Left lung (tissue), 10 donors: ENCODE data around the gene ANO2. TPM values are rescaled to one million over a fixed set of nuclear protein-coding genes. Genes with fewer than 3 reads are reported as not detected.
A peak's percentile ranks its signal among the peaks of the same experiment; 100 is the strongest.

ENCODE experiments used
- ATAC-seq: fragments of 200-7000 bp; cut with Tn5 transposase; one replicate; pipeline ENCODE4 v1.9.1; 2020; ENCODE audit warnings: moderate library complexity
- DNase-seq, 4 donors: peaks; one replicate each; pipeline ENCODE4 v3.0.0-alpha.2; 2013 to 2020
- H3K27ac ChIP-seq, 2 donors: fragments of 200-600 bp; sonication (generic) in 1 of 2; one replicate each; pipeline versions ENCODE4 v1.5.0 to v1.8.0; 2020 to 2021
- H3K27me3 ChIP-seq, 2 donors: fragments of 200-600 bp; sonication (generic) in 1 of 2; one replicate each; pipeline versions ENCODE4 v1.5.0 to v1.8.0; 2020 to 2021
- H3K36me3 ChIP-seq, 2 donors: fragments of 200-600 bp; sonication (generic) in 1 of 2; one replicate each; pipeline versions ENCODE4 v1.5.0 to v1.8.0; 2020 to 2021
- H3K4me1 ChIP-seq, 2 donors: fragments of 200-600 bp; one replicate each; pipeline ENCODE4 v1.8.0; 2021
- H3K4me3 ChIP-seq, 2 donors: fragments of 200-600 bp; sonication (generic) in 1 of 2; one replicate each; pipeline versions ENCODE4 v1.5.0 to v1.8.0; 2020 to 2021; ENCODE audit warnings: mild to moderate bottlenecking in 1 of 2
- H3K9me3 ChIP-seq, 2 donors: fragments of 200-600 bp; sonication (generic) in 1 of 2; one replicate each; pipeline versions ENCODE4 v1.5.0 to v1.8.0; 2020 to 2021
- intact Hi-C, 2 donors: fragments of 100-400 bp; cut with DNase I; formaldehyde crosslinking; loops; one replicate each; pipeline versions ENCODE4 v1.11.2 to v1.14.2; 2022
- polyA plus RNA-seq, 6 donors: library from polyadenylated mRNA; unstranded; fragments of 120-200 nt; gene quantifications; one replicate each; pipeline ENCODE4 v1.2.1, GENCODE V29; 2013; ENCODE audit not compliant: insufficient read length in 6 of 6
- total RNA-seq, 2 donors: library from RNA; stranded (reverse); fragmentation: NEBNext Ultra II Directional; extraction: Animal tissue kit (Norgen Biotek cat#: 25700); gene quantifications; one replicate each; pipeline ENCODE4 v1.2.1, GENCODE V29; 2021
- TF ChIP-seq, protein P1 (sequence below), 2 donors: fragments of 200-600 bp; sonication (generic) in 1 of 2; IDR thresholded peaks; one replicate each; pipeline versions ENCODE4 v1.5.0 to v1.8.0; 2021; ENCODE audit warnings: antibody characterized with exemption in 2 of 2
- donor health status: DM: no; HTN: yes; CAD: no.
- donor health status: DM: no; HTN: no; CAD: no.

The ANO2 gene
- total and polyA plus RNA-seq, 8 donors: 3.4 to 10.5 (median 6.1) TPM

GRCh38 chr12:5628501-5628900 lies 316.6 kb downstream of the ANO2 start:
- DNase-seq (no peak), ATAC-seq (no peak)
- H3K36me3 ChIP-seq: no peaks in the 10 kb centered on the region
- H3K27ac ChIP-seq: no peak overlapping the region
- no peak overlapping the region for H3K4me3 ChIP-seq
- no peaks in the 10 kb centered on the region for H3K9me3 ChIP-seq
- H3K4me1 ChIP-seq: no peaks in the 10 kb centered on the region
- intact Hi-C loops: no loop called here
- TF ChIP-seq, protein P1, sequence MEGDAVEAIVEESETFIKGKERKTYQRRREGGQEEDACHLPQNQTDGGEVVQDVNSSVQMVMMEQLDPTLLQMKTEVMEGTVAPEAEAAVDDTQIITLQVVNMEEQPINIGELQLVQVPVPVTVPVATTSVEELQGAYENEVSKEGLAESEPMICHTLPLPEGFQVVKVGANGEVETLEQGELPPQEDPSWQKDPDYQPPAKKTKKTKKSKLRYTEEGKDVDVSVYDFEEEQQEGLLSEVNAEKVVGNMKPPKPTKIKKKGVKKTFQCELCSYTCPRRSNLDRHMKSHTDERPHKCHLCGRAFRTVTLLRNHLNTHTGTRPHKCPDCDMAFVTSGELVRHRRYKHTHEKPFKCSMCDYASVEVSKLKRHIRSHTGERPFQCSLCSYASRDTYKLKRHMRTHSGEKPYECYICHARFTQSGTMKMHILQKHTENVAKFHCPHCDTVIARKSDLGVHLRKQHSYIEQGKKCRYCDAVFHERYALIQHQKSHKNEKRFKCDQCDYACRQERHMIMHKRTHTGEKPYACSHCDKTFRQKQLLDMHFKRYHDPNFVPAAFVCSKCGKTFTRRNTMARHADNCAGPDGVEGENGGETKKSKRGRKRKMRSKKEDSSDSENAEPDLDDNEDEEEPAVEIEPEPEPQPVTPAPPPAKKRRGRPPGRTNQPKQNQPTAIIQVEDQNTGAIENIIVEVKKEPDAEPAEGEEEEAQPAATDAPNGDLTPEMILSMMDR (IDR thresholded peaks at IDR 0.05): no peak
- H3K27me3 ChIP-seq: no peaks in the 10 kb centered on the region

- H3K9me3 ChIP-seq: no peaks in the 10 kb centered on the region
- H3K4me3 ChIP-seq: no peak overlapping the region
- no peaks in the 10 kb centered on the region for H3K36me3 ChIP-seq
- DNase-seq (no peak), ATAC-seq (no peak)
- intact Hi-C loops: no loop called here
- TF ChIP-seq, protein P1 (IDR thresholded peaks at IDR 0.05): no peak
- no peaks in the 10 kb centered on the region for H3K27me3 ChIP-seq
- no peak overlapping the region for H3K27ac ChIP-seq
- H3K4me1 ChIP-seq: no peaks in the 10 kb centered on the region
These were observed 317.9 kb downstream of the ANO2 start for GRCh38 chr12:5627053-5627630.

DNA sequence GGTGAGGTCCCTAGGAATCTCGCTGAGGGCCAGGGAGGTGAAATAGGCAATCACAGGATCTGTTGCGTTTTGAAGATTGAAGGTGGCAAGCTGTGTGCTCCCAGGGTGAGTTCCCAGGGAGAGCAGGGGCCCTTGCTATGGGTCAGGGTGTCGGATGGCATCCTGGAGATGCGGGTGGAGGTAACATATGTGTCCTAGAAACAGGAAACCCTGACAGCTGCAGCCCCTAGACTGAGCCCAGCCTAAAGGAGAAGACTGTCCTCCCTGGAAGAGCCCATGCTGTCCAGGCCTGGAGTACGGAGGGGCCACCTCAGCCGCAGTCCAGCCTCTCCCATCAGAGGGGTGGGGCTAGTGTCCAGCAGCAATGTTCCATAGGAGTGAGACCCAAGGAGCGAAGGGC lies 318.9 kb downstream of the ANO2 start:
- intact Hi-C loops: no loop called here
- ATAC-seq (no peak), DNase-seq (no peak)
- H3K27ac ChIP-seq: no peak overlapping the region
- TF ChIP-seq, protein P1 (IDR thresholded peaks at IDR 0.05): no peak
- no peaks in the 10 kb centered on the region for H3K27me3 ChIP-seq
- no peaks in the 10 kb centered on the region for H3K9me3 ChIP-seq
- no peaks in the 10 kb centered on the region for H3K4me1 ChIP-seq
- no peak overlapping the region for H3K4me3 ChIP-seq
- no peaks in the 10 kb centered on the region for H3K36me3 ChIP-seq

DNA sequence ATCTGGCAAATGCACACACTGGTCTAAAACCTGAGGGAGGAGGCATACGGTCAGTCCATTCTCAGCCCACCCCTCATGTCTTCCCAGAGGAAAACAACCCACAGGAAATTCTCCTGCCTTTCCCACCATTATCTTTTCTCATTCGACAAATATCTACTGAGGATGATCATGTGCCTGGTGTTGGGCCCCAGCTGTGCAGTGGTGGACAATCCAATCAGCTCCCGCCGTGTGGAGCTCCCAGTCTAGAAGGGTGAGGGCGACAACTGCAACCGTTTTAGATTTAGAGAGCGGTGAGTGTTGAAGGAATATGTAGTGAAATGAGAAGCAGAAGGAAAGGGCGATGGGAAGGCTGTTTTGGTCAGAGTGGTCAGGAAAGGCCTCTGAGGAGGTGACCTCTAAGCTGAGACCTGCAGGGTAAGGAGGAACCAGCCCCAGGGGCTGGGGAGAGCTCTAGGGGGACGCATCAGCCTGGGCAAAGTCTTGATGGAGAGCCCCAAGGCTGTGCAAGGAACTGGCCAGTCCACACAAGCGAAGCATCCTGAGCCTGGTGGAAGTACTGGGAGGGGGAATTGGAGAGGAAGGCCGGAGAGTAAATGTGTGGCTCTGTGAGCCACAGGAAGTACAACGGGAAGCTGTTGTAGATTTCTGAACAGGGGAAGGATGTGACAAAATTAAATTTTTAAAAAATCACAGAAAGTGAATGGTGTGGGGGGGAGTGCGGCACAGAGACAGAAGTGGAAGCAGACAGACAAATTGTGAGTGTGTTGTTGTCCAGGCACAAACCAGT lies 320.4 kb downstream of the ANO2 start:
- TF ChIP-seq, protein P1 (IDR thresholded peaks at IDR 0.05): no peak
- no peak overlapping the region for H3K27ac ChIP-seq
- intact Hi-C loops: no loop called here

DNA sequence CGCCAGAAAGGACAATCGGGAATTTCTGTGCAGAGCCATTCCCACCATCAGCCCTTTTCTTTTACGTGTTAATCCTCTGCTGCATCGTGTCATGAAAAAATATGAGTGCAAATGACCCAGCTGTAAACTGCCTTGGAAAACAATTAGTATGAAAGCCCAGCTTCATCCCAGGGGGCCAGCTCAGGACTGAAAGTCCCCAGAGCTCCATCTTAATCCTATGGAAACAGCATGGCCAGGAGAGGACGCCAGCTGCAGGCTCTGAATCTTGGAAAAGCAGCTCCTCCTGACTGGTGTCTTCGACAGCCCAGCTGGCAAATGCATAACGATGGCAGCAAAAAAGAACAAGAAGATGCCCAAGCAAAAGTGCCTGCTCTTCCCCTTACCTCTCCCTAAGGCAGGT lies 321.6 kb downstream of the ANO2 start:
- Histone ChIP-seq H3K27me3 (no peaks in the 10 kb centered on the region), H3K4me3 (no peak overlapping the region), H3K9me3 (no peaks in the 10 kb centered on the region), H3K27ac (no peak overlapping the region), H3K36me3 (no peaks in the 10 kb centered on the region), H3K4me1 (no peaks in the 10 kb centered on the region)
- DNase-seq: no peak
- no peak for ATAC-seq
- TF ChIP-seq, protein P1 (IDR thresholded peaks at IDR 0.05): no peak
- intact Hi-C loops: no loop called here

More for the DNA sequence above, 320.4 kb downstream of the ANO2 start:
- Histone ChIP-seq H3K36me3 (no peaks in the 10 kb centered on the region), H3K9me3 (no peaks in the 10 kb centered on the region), H3K4me3 (no peak overlapping the region), H3K4me1 (no peaks in the 10 kb centered on the region), H3K27me3 (no peaks in the 10 kb centered on the region)
- DNase-seq (peak in 2 of 4 donors; percentile 20 to 51), ATAC-seq (no peak)
